Activated B cell treated with CpG ODN at 0.5 μM for 24 hours (primary cell): Measurements from ENCODE around the gene MARCO. TPM values are rescaled to one million over a fixed set of nuclear protein-coding genes. Genes with fewer than 3 reads are reported as not detected.

Source experiments
- ATAC-seq: fragments of 200-7000 bp; cut with Tn5 transposase; one replicate; pipeline ENCODE4 v1.10.0; 2021; ENCODE audit warnings: low read depth, mild to moderate bottlenecking, moderate library complexity
- CTCF ChIA-PET: fragments of 350-600 bp; sonication (Branson Sonifier 250); formaldehyde crosslinking; loops from one replicate; lab custom pipeline; 2021; ENCODE audit warnings: antibody characterized with exemption; lab: Charles Lee
- POLR2A ChIA-PET: fragments of 350-600 bp; sonication (Branson Sonifier 250); formaldehyde crosslinking; loops from one replicate; lab custom pipeline; 2021; ENCODE audit warnings: antibody characterized with exemption; lab: Charles Lee
- DNase-seq: peaks from one replicate; pipeline ENCODE4 v3.0.0; 2022
- H3K27ac Mint-ChIP-seq: one replicate; pipeline ENCODE4 v1.8.0; 2020; ENCODE audit warnings: mixed read lengths
- H3K27me3 Mint-ChIP-seq: one replicate; pipeline ENCODE4 v1.8.0; 2021; ENCODE audit warnings: mixed read lengths
- H3K36me3 Mint-ChIP-seq: one replicate; pipeline ENCODE4 v1.8.0; 2021; ENCODE audit warnings: low read depth, mixed read lengths
- H3K4me1 Mint-ChIP-seq: one replicate; pipeline ENCODE4 v1.8.0; 2021; ENCODE audit warnings: mixed read lengths
- H3K4me3 Mint-ChIP-seq: one replicate; pipeline ENCODE4 v1.8.0; 2020; ENCODE audit warnings: mild to moderate bottlenecking, mixed read lengths
- H3K9me3 Mint-ChIP-seq: one replicate; pipeline ENCODE4 v1.8.0; 2020; ENCODE audit warnings: mixed read lengths
- intact Hi-C: fragments of 100-400 bp; cut with micrococcal nuclease; formaldehyde crosslinking; loops from one replicate; pipeline ENCODE4 v1.15.1; 2024
- total RNA-seq: library from RNA; stranded (reverse); gene quantifications from 2 replicates; pipeline ENCODE4 v1.2.3, GENCODE V29; 2022
- TF ChIP-seq, protein P1 (sequence below): fragments of 200-600 bp; IDR thresholded peaks from one replicate; pipeline ENCODE4 v1.8.0; 2022; ENCODE audit warnings: antibody characterized with exemption, mild to moderate bottlenecking

MARCO gene
- total RNA-seq, 1 donor from 2014 or later, result not detected

DNA sequence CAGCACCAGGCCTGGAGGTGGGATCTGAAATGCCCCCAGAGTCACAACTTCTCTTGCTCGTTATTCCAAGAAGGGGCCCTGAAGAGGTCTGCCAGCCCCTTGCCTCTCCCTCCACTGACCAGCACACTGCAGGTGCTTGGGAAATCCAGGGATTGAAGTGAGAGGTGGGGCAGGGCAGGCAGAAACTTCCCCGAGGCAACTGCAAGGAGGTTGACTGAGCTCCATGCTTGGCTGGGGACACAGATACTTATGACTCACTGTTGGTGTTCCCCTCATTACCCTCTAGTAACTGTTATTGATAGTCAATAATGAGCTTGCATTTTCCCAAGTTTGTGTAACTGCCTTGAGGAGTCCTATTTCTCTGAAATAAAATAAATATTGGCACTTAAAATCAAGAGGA, 47.5 kb downstream of the MARCO start:
- TF ChIP-seq, protein P1, sequence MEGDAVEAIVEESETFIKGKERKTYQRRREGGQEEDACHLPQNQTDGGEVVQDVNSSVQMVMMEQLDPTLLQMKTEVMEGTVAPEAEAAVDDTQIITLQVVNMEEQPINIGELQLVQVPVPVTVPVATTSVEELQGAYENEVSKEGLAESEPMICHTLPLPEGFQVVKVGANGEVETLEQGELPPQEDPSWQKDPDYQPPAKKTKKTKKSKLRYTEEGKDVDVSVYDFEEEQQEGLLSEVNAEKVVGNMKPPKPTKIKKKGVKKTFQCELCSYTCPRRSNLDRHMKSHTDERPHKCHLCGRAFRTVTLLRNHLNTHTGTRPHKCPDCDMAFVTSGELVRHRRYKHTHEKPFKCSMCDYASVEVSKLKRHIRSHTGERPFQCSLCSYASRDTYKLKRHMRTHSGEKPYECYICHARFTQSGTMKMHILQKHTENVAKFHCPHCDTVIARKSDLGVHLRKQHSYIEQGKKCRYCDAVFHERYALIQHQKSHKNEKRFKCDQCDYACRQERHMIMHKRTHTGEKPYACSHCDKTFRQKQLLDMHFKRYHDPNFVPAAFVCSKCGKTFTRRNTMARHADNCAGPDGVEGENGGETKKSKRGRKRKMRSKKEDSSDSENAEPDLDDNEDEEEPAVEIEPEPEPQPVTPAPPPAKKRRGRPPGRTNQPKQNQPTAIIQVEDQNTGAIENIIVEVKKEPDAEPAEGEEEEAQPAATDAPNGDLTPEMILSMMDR, result no peak
- no peaks in the 10 kb centered on the region for H3K36me3 Mint-ChIP-seq
- ChIA-PET CTCF (no interaction called here), POLR2A (no interaction called here)
- intact Hi-C loops, result no loop called here
- DNase-seq (no peak), ATAC-seq (no peak)
- H3K27ac Mint-ChIP-seq, result no peak overlapping the region
- H3K4me3 Mint-ChIP-seq, result no peak overlapping the region
- H3K4me1 Mint-ChIP-seq, result no peaks in the 10 kb centered on the region
- no peaks in the 10 kb centered on the region for H3K9me3 Mint-ChIP-seq
- peaks cover 1% of the 10 kb centered on the region for H3K27me3 Mint-ChIP-seq

DNA sequence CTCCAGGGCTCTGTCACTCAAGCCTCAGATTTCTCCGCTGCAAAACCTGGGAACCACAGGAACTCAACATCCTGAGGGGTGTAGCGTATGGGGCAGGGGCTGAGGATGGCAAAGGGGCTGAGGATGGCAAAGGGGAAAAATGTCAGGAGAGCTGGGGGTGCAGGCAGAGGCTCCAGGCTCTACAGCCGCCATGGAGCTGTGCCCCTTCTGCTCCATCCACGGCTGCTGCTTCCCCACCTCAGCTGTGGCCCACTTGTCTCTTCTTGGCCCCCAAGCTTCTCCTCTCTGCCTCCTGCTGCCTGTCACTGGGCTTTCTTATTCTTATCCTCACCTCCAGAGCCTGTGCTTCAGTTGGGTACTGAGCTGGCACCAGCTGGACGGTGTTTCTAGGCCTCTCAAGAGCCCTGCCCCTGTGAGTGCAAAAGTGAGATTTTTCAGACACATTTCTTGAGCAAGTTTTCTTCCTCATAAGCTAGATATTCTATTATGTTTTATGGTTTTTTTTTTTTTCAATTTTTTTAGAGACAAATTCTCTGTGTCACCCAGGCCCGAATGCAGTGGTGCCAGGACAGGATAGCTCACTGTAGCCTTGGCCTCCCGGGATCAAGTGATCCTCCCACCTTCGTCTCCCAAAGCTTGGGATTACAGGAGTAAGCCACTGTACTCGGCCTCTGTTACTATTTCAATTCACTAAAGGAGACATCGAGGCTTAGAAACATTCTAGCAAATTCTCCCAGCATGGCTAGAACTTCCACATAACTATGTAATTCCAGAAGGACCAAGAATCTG, 49.0 kb downstream of the MARCO start:
- Mint-ChIP-seq H3K36me3 (no peaks in the 10 kb centered on the region), H3K4me3 (no peak overlapping the region), H3K9me3 (no peaks in the 10 kb centered on the region), H3K27me3 (no peaks in the 10 kb centered on the region), H3K27ac (no peak overlapping the region), H3K4me1 (no peaks in the 10 kb centered on the region)
- intact Hi-C loops, result no loop called here
- ChIA-PET POLR2A (no interaction called here), CTCF (no interaction called here)
- DNase-seq, result no peak
- no peak for ATAC-seq
- TF ChIP-seq, protein P1, result no peak

DNA sequence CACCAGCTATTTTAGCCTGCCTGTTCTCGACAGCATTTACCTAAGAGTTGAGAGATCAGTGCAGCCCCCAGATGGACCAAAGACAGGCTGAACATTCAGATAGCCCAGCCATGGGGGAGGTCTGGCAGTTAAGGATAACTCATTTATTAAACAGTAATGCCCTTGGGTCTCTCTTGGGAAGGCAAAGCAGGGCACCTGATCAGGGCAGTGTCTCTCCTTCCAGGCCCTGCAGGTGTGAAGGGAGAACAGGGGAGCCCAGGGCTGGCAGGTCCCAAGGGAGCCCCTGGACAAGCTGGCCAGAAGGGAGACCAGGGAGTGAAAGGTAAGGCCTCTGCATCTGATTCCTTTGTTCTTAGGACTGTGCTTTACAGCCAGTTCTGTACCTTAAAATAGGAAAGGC, 49.6 kb downstream of the MARCO start:
- POLR2A ChIA-PET, result no interaction called here
- intact Hi-C loops, result no loop called here
- CTCF ChIA-PET, result no interaction called here
- TF ChIP-seq, protein P1, result no peak
- H3K27ac Mint-ChIP-seq, result no peak overlapping the region
- no peaks in the 10 kb centered on the region for H3K36me3 Mint-ChIP-seq
- H3K27me3 Mint-ChIP-seq, result no peaks in the 10 kb centered on the region
- DNase-seq (no peak), ATAC-seq (no peak)
- H3K9me3 Mint-ChIP-seq, result no peaks in the 10 kb centered on the region
- no peak overlapping the region for H3K4me3 Mint-ChIP-seq
- no peaks in the 10 kb centered on the region for H3K4me1 Mint-ChIP-seq

DNA sequence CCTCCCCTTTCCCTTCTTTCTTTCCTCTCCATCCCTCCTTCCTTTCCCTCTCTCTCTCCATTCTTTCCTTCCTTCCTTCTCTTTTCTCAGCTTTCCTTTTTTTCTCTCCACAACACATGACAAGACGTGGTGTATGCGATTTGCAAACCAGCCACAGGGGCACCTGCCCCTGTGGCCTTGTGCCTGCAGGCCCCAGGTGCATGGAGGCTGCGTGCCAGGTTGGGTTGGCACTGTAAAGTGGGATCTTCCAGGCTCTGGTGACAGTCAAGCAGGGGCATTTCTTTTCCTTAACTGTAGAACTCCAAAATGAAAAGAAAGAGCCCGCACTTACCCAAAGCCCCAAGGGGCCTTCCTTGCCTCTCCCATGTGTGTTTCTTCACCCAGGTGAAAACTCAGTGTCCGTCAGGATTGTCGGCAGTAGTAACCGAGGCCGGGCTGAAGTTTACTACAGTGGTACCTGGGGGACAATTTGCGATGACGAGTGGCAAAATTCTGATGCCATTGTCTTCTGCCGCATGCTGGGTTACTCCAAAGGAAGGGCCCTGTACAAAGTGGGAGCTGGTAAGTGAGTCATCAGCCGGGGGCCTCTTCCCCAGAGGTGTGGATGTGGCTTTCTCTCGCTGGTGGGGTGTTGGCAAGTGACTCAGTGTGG, 50.9 kb downstream of the MARCO start:
- Mint-ChIP-seq H3K27ac (no peak overlapping the region), H3K9me3 (no peaks in the 10 kb centered on the region), H3K4me1 (no peaks in the 10 kb centered on the region), H3K36me3 (no peaks in the 10 kb centered on the region), H3K4me3 (no peak overlapping the region), H3K27me3 (no peaks in the 10 kb centered on the region)
- CTCF ChIA-PET, result no interaction called here
- POLR2A ChIA-PET, result no interaction called here
- TF ChIP-seq, protein P1, result no peak
- no peak for DNase-seq
- ATAC-seq, result no peak
- intact Hi-C loops, result no loop called here

DNA sequence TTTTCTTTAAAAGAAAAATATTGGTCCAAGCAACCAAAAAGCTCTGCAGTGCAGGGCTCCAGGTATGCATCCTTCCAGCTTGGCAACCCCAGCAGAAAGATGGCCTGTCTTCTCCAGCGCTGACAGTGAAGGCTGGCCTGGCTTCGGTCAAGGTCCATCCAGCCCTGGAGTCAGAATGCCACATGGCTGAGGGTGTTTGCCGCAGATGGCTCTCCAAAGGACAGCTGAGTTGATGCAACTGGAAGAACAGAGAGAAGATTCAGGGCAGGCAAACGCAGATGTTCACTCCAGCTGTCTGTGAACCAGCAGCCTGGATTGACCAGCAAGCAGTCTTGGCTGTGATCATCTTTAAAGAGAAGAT, 51.4 kb downstream of the MARCO start:
- DNase-seq (no peak), ATAC-seq (no peak)
- no peaks in the 10 kb centered on the region for H3K27me3 Mint-ChIP-seq
- intact Hi-C loops, result no loop called here
- TF ChIP-seq, protein P1, result no peak
- H3K27ac Mint-ChIP-seq, result no peak overlapping the region
- no peaks in the 10 kb centered on the region for H3K9me3 Mint-ChIP-seq
- no peak overlapping the region for H3K4me3 Mint-ChIP-seq
- POLR2A ChIA-PET, result no interaction called here
- H3K36me3 Mint-ChIP-seq, result no peaks in the 10 kb centered on the region
- no peaks in the 10 kb centered on the region for H3K4me1 Mint-ChIP-seq
- CTCF ChIA-PET, result no interaction called here
